ENCODE results near the gene ZNF211. TPM values are rescaled to one million over a fixed set of nuclear protein-coding genes. Genes with fewer than 3 reads are reported as not detected.

ZNF211 gene
- total RNA-seq, 1 experiment from 2014 or later, result 12.9 TPM

DNA sequence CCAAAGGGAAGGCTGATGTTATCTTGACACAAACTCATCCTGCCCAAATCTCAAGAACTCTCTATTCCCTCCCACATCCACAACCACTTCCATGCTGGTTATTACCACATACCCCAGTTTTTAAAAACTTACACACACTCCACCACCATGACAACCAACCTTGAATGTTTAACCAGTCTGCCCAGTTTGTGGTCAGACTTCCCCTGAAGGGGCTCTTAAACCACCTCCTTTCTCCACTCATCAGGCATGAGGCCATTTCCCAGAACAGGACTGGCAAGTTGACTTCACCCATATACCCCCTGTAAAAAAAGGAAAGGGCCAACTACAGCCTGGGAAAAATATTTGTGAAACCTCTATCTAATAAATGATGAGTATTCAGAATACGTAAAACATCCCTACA lies 23.4 kb downstream of the ZNF211 start:
- H2BK12ac ChIP-seq (ENCODE audit: insufficient read length, low read depth, low read length), result no peak overlapping the region
- no peak overlapping the region for H2AFZ ChIP-seq (ENCODE audit: low read length)
- H2BK20ac ChIP-seq (ENCODE audit: low read depth, low read length, poor library complexity, severe bottlenecking), result no peak overlapping the region

More for the DNA sequence above, 23.4 kb downstream of the ZNF211 start:
- no peaks in the 10 kb centered on the region for H3K27me3 ChIP-seq (ENCODE audit: insufficient read depth, low read length)
- no peak overlapping the region for H3K56ac ChIP-seq (ENCODE audit: insufficient read length, low read depth, low read length)
- H3K4me2 ChIP-seq (ENCODE audit: insufficient read depth, insufficient read length, low read length), result no peak overlapping the region
- H2BK15ac ChIP-seq (ENCODE audit: low read depth, low read length), result no peak overlapping the region
- no peak overlapping the region for H3K14ac ChIP-seq (ENCODE audit: insufficient read depth, low read length)
- WGBS (ENCODE audit: extremely low coverage, insufficient read length, low lambda C conversion rate), result no CpG with 5 or more reads among the region's 1 CpG
- H3K4me1 Mint-ChIP-seq, result peaks cover 4% of the 10 kb centered on the region in 2 experiments; a peak in 3 of 4 replicates
- H2AK5ac ChIP-seq (ENCODE audit: insufficient read length, low read length), result no peak overlapping the region
- no peak overlapping the region for H3K18ac ChIP-seq (ENCODE audit: insufficient read length, low read depth, low read length)
- no peak overlapping the region for H3K4ac ChIP-seq (ENCODE audit: low read depth, low read length)
- H3K27ac Mint-ChIP-seq, result no peak overlapping the region
- no peak overlapping the region for H2BK120ac ChIP-seq (ENCODE audit: low read depth, low read length, poor library complexity, severe bottlenecking)
- no peaks in the 10 kb centered on the region for H3K79me2 ChIP-seq (ENCODE audit: insufficient read depth, low read length)
- peaks cover 1% of the 10 kb centered on the region; the same call in 1 of the 2 replicates for H3K4me1 ChIP-seq (ENCODE audit: insufficient read depth, low read length)
- no peak for DNase-seq
- H3K23me2 ChIP-seq (ENCODE audit: insufficient read length, low read depth, low read length, poor library complexity, severe bottlenecking), result no peaks in the 10 kb centered on the region
- H4K20me1 ChIP-seq (ENCODE audit: control insufficient read depth, insufficient read depth, insufficient read length), result no peaks in the 10 kb centered on the region
- no peak overlapping the region for H4K8ac ChIP-seq (replicated peaks; ENCODE audit: insufficient read length, low read depth, low read length)
- no peak overlapping the region for H3K27ac ChIP-seq (ENCODE audit: insufficient read length, low read depth, low read length)
- no peak overlapping the region for H4K91ac ChIP-seq (ENCODE audit: insufficient read length, low read depth, low read length)
- no peak overlapping the region for H3K9ac ChIP-seq (ENCODE audit: extremely low read depth, insufficient read length, low read length)
- H3K36me3 Mint-ChIP-seq (ENCODE audit: insufficient read depth in 1 of 3, low read depth in 3 of 3), result no peaks in the 10 kb centered on the region; a peak in 2 of 7 replicates
- H4K5ac ChIP-seq (ENCODE audit: insufficient read length, low read depth, low read length), result no peak overlapping the region
- H3K23ac ChIP-seq (ENCODE audit: insufficient read length, low read depth, low read length), result no peak overlapping the region
- no peak overlapping the region for H3T11ph ChIP-seq (ENCODE audit: low read length)
- no peaks in the 10 kb centered on the region for H3K79me1 ChIP-seq (ENCODE audit: insufficient read depth, low read depth, low read length, poor library complexity, severe bottlenecking)
- peaks cover 69% of the 10 kb centered on the region for H3K27me3 Mint-ChIP-seq (ENCODE audit: low read depth)
- no peak overlapping the region for H2BK5ac ChIP-seq (ENCODE audit: insufficient read length, low read length)
- H3K9me3 ChIP-seq (ENCODE audit: control insufficient read depth, low read depth, low read length), result no peaks in the 10 kb centered on the region
- peaks cover 0 to 18% of the 10 kb centered on the region in 2 experiments for H3K9me3 Mint-ChIP-seq
- no peak overlapping the region for H3K4me3 Mint-ChIP-seq
- TF ChIP-seq CTCF (conservative IDR thresholded peaks at IDR 0.05), result no peak
